Activated naive CD4-positive, alpha-beta T cell treated with anti-CD3 and anti-CD28 coated beads for 36 hours (primary cell): ENCODE data around the gene GPRASP1. TPM values are rescaled to one million over a fixed set of nuclear protein-coding genes. Genes with fewer than 3 reads are reported as not detected.
A peak's percentile ranks its signal among the peaks of the same experiment; 100 is the strongest.

Source experiments
- CTCF ChIA-PET: fragments of 350-600 bp; sonication (Branson Sonifier 250); formaldehyde crosslinking; loops from one replicate; lab custom pipeline; 2021; ENCODE audit warnings: antibody characterized with exemption; lab: Charles Lee
- DNase-seq: peaks from one replicate; pipeline ENCODE4 v3.0.0-alpha.2; 2020
- H3K27ac Mint-ChIP-seq: one replicate; pipeline ENCODE4 v1.8.0; 2021; ENCODE audit warnings: mild to moderate bottlenecking, mixed read lengths
- H3K27me3 Mint-ChIP-seq: one replicate; pipeline ENCODE4 v1.8.0; 2021; ENCODE audit warnings: low read depth, mixed read lengths
- H3K36me3 Mint-ChIP-seq: one replicate; pipeline ENCODE4 v1.8.0; 2021; ENCODE audit warnings: low read depth, mixed read lengths
- H3K4me1 Mint-ChIP-seq: one replicate; pipeline ENCODE4 v1.8.0; 2021; ENCODE audit warnings: low read depth, mixed read lengths
- H3K4me3 Mint-ChIP-seq: one replicate; pipeline ENCODE4 v1.8.0; 2021; ENCODE audit warnings: mild to moderate bottlenecking, moderate library complexity, mixed read lengths
- H3K9me3 Mint-ChIP-seq: one replicate; pipeline ENCODE4 v1.8.0; 2021; ENCODE audit warnings: mixed read lengths
- intact Hi-C: fragments of 100-400 bp; cut with micrococcal nuclease; formaldehyde crosslinking; loops from one replicate; pipeline ENCODE4 v1.15.1; 2023
- total RNA-seq, 2 experiments: library from RNA; stranded (reverse); gene quantifications; one replicate each; pipeline ENCODE4 v1.2.3, GENCODE V29; 2021

The GPRASP1 gene
- 1 to 10 TPM; 3.5 to 4.0 TPM for total RNA-seq

GRCh38 chrX:102651242-102652011, at the start of gene GPRASP1:
Gene GPRASP1 (plus strand): TSS chrX:102651483. CDS start chrX:102653914, 2,431 bp downstream.
- intact Hi-C loops = loop anchor here (1.0 to 10.0 kb wide), 6 partner anchors 52 to 1237 kb away; partner anchors contain the start of genes ARMCX5, BEX5, GPRASP2 and TMSB15A
- CTCF ChIA-PET = no interaction called here
- H3K9me3 Mint-ChIP-seq = no peaks in the 10 kb centered on the region
- H3K36me3 Mint-ChIP-seq = peaks cover 13% of the 10 kb centered on the region
- H3K27ac Mint-ChIP-seq = peak within 1 kb of the TSS; percentile 83
- H3K4me3 Mint-ChIP-seq = peak within 1 kb of the TSS; percentile 86
- H3K27me3 Mint-ChIP-seq = no peaks in the 10 kb centered on the region
- H3K4me1 Mint-ChIP-seq = peaks cover 21% of the 10 kb centered on the region
- DNase-seq = peak; percentile 49

GRCh38 chrX:102604327-102604726, 47.0 kb upstream of the GPRASP1 start:
- CTCF ChIA-PET = no interaction called here
- H3K4me1 Mint-ChIP-seq = peaks cover 45% of the 10 kb centered on the region
- intact Hi-C loops = loop anchor here (5.0 kb wide), 1 partner anchor 87 kb away; the partner anchor contains the start of gene TMSB15A
- H3K27ac Mint-ChIP-seq = no peak overlapping the region
- H3K36me3 Mint-ChIP-seq = peaks cover 25% of the 10 kb centered on the region
- H3K27me3 Mint-ChIP-seq = no peaks in the 10 kb centered on the region
- H3K4me3 Mint-ChIP-seq = no peak overlapping the region
- DNase-seq = no peak
- H3K9me3 Mint-ChIP-seq = no peaks in the 10 kb centered on the region

- no peak overlapping the region for H3K27ac Mint-ChIP-seq
- H3K4me3 Mint-ChIP-seq = no peak overlapping the region
- peaks cover 41% of the 10 kb centered on the region for H3K4me1 Mint-ChIP-seq
- CTCF ChIA-PET = interaction anchor here (1.0 kb wide), 1 partner anchor 23 kb away, joined by 3 read pairs; no protein-coding TSS in a partner anchor
- H3K27me3 Mint-ChIP-seq = no peaks in the 10 kb centered on the region
- no peaks in the 10 kb centered on the region for H3K9me3 Mint-ChIP-seq
- peaks cover 38% of the 10 kb centered on the region for H3K36me3 Mint-ChIP-seq
- intact Hi-C loops = no loop called here
- DNase-seq = no peak
These were observed 45.2 kb upstream of the GPRASP1 start for GRCh38 chrX:102606115-102606514.

GRCh38 chrX:102610905-102611304, 40.4 kb upstream of the GPRASP1 start:
- Mint-ChIP-seq H3K36me3 (peaks cover 40% of the 10 kb centered on the region), H3K9me3 (peaks cover 4% of the 10 kb centered on the region), H3K27ac (no peak overlapping the region), H3K4me1 (peaks cover 24% of the 10 kb centered on the region), H3K27me3 (no peaks in the 10 kb centered on the region), H3K4me3 (no peak overlapping the region)
- CTCF ChIA-PET = no interaction called here
- DNase-seq = no peak
- intact Hi-C loops = no loop called here

GRCh38 chrX:102624105-102624504, 27.2 kb upstream of the GPRASP1 start:
- Mint-ChIP-seq H3K36me3 (peaks cover 22% of the 10 kb centered on the region), H3K4me1 (peaks cover 11% of the 10 kb centered on the region), H3K27me3 (no peaks in the 10 kb centered on the region), H3K4me3 (no peak overlapping the region), H3K9me3 (peaks cover 18% of the 10 kb centered on the region), H3K27ac (no peak overlapping the region)
- intact Hi-C loops = no loop called here
- DNase-seq = no peak
- CTCF ChIA-PET = no interaction called here

- H3K27me3 Mint-ChIP-seq = no peaks in the 10 kb centered on the region
- no peaks in the 10 kb centered on the region for H3K9me3 Mint-ChIP-seq
- CTCF ChIA-PET = no interaction called here
- no peak overlapping the region for H3K27ac Mint-ChIP-seq
- DNase-seq = no peak
- intact Hi-C loops = no loop called here
- peaks cover 11% of the 10 kb centered on the region for H3K4me1 Mint-ChIP-seq
- no peak overlapping the region for H3K4me3 Mint-ChIP-seq
- peaks cover 7% of the 10 kb centered on the region for H3K36me3 Mint-ChIP-seq
These were observed 23.6 kb upstream of the GPRASP1 start for GRCh38 chrX:102627640-102628039.

GRCh38 chrX:102637561-102637960, 13.7 kb upstream of the GPRASP1 start:
- no peaks in the 10 kb centered on the region for H3K27me3 Mint-ChIP-seq
- intact Hi-C loops = no loop called here
- H3K4me3 Mint-ChIP-seq = no peak overlapping the region
- peaks cover 6% of the 10 kb centered on the region for H3K9me3 Mint-ChIP-seq
- no peak for DNase-seq
- H3K36me3 Mint-ChIP-seq = peaks cover 19% of the 10 kb centered on the region
- H3K4me1 Mint-ChIP-seq = no peaks in the 10 kb centered on the region
- CTCF ChIA-PET = no interaction called here
- H3K27ac Mint-ChIP-seq = no peak overlapping the region

- DNase-seq = no peak
- peaks cover 21% of the 10 kb centered on the region for H3K4me1 Mint-ChIP-seq
- intact Hi-C loops = loop anchor here (5.0 to 10.0 kb wide), 3 partner anchors 134 to 1236 kb away; partner anchors contain the start of genes TMSB15A and ZMAT1
- CTCF ChIA-PET = no interaction called here
- peaks cover 10% of the 10 kb centered on the region for H3K36me3 Mint-ChIP-seq
- peak overlapping the region; percentile 86 for H3K4me3 Mint-ChIP-seq
- no peak overlapping the region for H3K27ac Mint-ChIP-seq
- no peaks in the 10 kb centered on the region for H3K9me3 Mint-ChIP-seq
- no peaks in the 10 kb centered on the region for H3K27me3 Mint-ChIP-seq
These were observed 411 bp upstream of the GPRASP1 start for GRCh38 chrX:102650903-102651241.

GRCh38 chrX:102652031-102652688, 877 bp downstream of the GPRASP1 start:
- CTCF ChIA-PET = no interaction called here

GRCh38 chrX:102654696-102655095, 3.4 kb downstream of the GPRASP1 start:
- CTCF ChIA-PET = no interaction called here
- no peak overlapping the region for H3K4me3 Mint-ChIP-seq
- H3K9me3 Mint-ChIP-seq = no peaks in the 10 kb centered on the region
- H3K36me3 Mint-ChIP-seq = peaks cover 11% of the 10 kb centered on the region
- H3K27ac Mint-ChIP-seq = no peak overlapping the region
- intact Hi-C loops = loop anchor here (5.0 to 10.0 kb wide), 3 partner anchors 137 to 1240 kb away; partner anchors contain the start of genes TMSB15A and ZMAT1
- H3K27me3 Mint-ChIP-seq = no peaks in the 10 kb centered on the region
- peaks cover 26% of the 10 kb centered on the region for H3K4me1 Mint-ChIP-seq
- DNase-seq = no peak

More at GRCh38 chrX:102652031-102652688, 877 bp downstream of the GPRASP1 start:
- Mint-ChIP-seq H3K9me3 (no peaks in the 10 kb centered on the region), H3K27ac (peak overlapping the region; percentile 81), H3K4me3 (peak overlapping the region; percentile 86), H3K36me3 (peaks cover 11% of the 10 kb centered on the region), H3K27me3 (no peaks in the 10 kb centered on the region), H3K4me1 (peaks cover 21% of the 10 kb centered on the region)
- DNase-seq = peak; percentile 70
- intact Hi-C loops = loop anchor here (1.0 to 10.0 kb wide), 6 partner anchors 53 to 1237 kb away; partner anchors contain the start of genes ARMCX5, BEX5, GPRASP2 and TMSB15A

GRCh38 chrX:102658556-102658955, 7.3 kb downstream of the GPRASP1 start:
- CTCF ChIA-PET = no interaction called here
- Mint-ChIP-seq H3K27ac (no peak overlapping the region), H3K36me3 (peaks cover 14% of the 10 kb centered on the region), H3K4me3 (no peak overlapping the region), H3K27me3 (no peaks in the 10 kb centered on the region), H3K9me3 (peaks cover under 1% of the 10 kb centered on the region), H3K4me1 (peaks cover 18% of the 10 kb centered on the region)
- DNase-seq = no peak
- intact Hi-C loops = loop anchor here (10.0 kb wide), 1 partner anchor 1244 kb away; no protein-coding TSS in a partner anchor
